ENCODE results near the gene BEST2. TPM values are rescaled to one million over a fixed set of nuclear protein-coding genes. Genes with fewer than 3 reads are reported as not detected.

The BEST2 gene
- total RNA-seq, 1 donor from 2014 or later: not detected

GRCh38 chr19:12770922-12771321 lies 19.3 kb downstream of the BEST2 start:
- no peak for ATAC-seq

GRCh38 chr19:12772323-12772722 lies 20.7 kb downstream of the BEST2 start:
- ATAC-seq: no peak

- ATAC-seq: no peak
Measured at GRCh38 chr19:12773571-12773970, 22.0 kb downstream of the BEST2 start.

- peak; percentile 83 for ATAC-seq
Measured at GRCh38 chr19:12774588-12775555, 23.3 kb downstream of the BEST2 start, which contains the start of gene HOOK2. Gene HOOK2, minus strand, starts transcription at chr19:12775552. Its CDS starts 103 bp downstream, at chr19:12775449.

GRCh38 chr19:12777217-12778016 lies 25.8 kb downstream of the BEST2 start:
- ATAC-seq: peak; percentile 30

- ATAC-seq: peak; percentile 13
Measured at GRCh38 chr19:12778017-12778904, 26.7 kb downstream of the BEST2 start.

GRCh38 chr19:12778905-12779161 lies 27.2 kb downstream of the BEST2 start:
- ATAC-seq: no peak

GRCh38 chr19:12779162-12779993 lies 27.8 kb downstream of the BEST2 start:
- ATAC-seq: no peak

- ATAC-seq: peak; percentile 9
Measured at GRCh38 chr19:12782174-12782423, 30.5 kb downstream of the BEST2 start.

- ATAC-seq: peak; percentile 51
Measured at GRCh38 chr19:12782424-12783290, 31.1 kb downstream of the BEST2 start.

GRCh38 chr19:12783291-12783848 lies 31.8 kb downstream of the BEST2 start:
- no peak for ATAC-seq

- ATAC-seq: peak; percentile 63
Measured at GRCh38 chr19:12783849-12784393, 32.3 kb downstream of the BEST2 start.

- no peak for ATAC-seq
Measured at GRCh38 chr19:12784394-12784870, 32.8 kb downstream of the BEST2 start.

GRCh38 chr19:12784871-12785430 lies 33.4 kb downstream of the BEST2 start:
- ATAC-seq: no peak

GRCh38 chr19:12785431-12786031 lies 33.9 kb downstream of the BEST2 start:
- no peak for ATAC-seq

GRCh38 chr19:12786141-12786870 lies 34.7 kb downstream of the BEST2 start:
- peak; percentile 27 for ATAC-seq

GRCh38 chr19:12786952-12787351 lies 35.4 kb downstream of the BEST2 start:
- no peak for ATAC-seq

GRCh38 chr19:12787458-12787857 lies 35.9 kb downstream of the BEST2 start:
- no peak for ATAC-seq

Data from esophagus mucosa (tissue), 1 donor.